Endothelial cell of umbilical vein (primary cell): Measurements from ENCODE around the gene OR8J1. TPM values are rescaled to one million over a fixed set of nuclear protein-coding genes. Genes with fewer than 3 reads are reported as not detected.

Source experiments
- BruUV-seq: library from RNA; stranded (reverse); fragments of 400-500 nt; replicated peaks from 2 replicates; lab custom pipeline; 2021; lab: Mats Ljungman, UMichigan
- CTCF ChIA-PET: fragments of 300-600, 350-600 bp; sonication (Branson Sonifier 250); formaldehyde crosslinking; loops from one replicate; lab custom pipeline; 2021; ENCODE audit warnings: antibody characterized with exemption, inconsistent platforms; lab: Charles Lee
- POLR2A ChIA-PET: fragments of 300-600, 350-600 bp; sonication (Branson Sonifier 250); formaldehyde crosslinking; loops from one replicate; lab custom pipeline; 2021; ENCODE audit warnings: antibody characterized with exemption, inconsistent platforms; lab: Charles Lee
- DNase-seq: peaks from one replicate; pipeline ENCODE4 v3.0.0-alpha.2; 2011; ENCODE audit warnings: low read depth, low spot score
- FAIRE-seq: peaks from 2 replicates; lab custom pipeline; 2011; peaks lifted over from hg19 to GRCh38; lab: Jason Lieb, UNC
- H2AFZ ChIP-seq: 2 replicates; pipeline ENCODE4 v1.6.0; 2012; ENCODE audit warnings: low read depth, low read length, control low read depth, inconsistent platforms
- H3K27ac ChIP-seq: 2 replicates; pipeline ENCODE4 v1.5.1; 2011; ENCODE audit warnings: low read depth, mild to moderate bottlenecking, control low read depth, low read length, moderate library complexity; ENCODE audit not compliant: insufficient read depth
- H3K27me3 ChIP-seq, 2 experiments: 2 replicates each; pipeline versions ENCODE4 v1.6.0 to v1.6.1; 2011; ENCODE audit warnings: low read length in 2 of 2, mixed read lengths in 1 of 2; ENCODE audit not compliant: control insufficient read depth in 2 of 2, insufficient read depth in 2 of 2
- H3K36me3 ChIP-seq, 2 experiments: 2 replicates in 1 of 2; 3 replicates in 1 of 2; pipeline ENCODE4 v1.5.1; 2011; ENCODE audit warnings: low read length in 2 of 2, mild to moderate bottlenecking in 1 of 2, moderate library complexity in 1 of 2; ENCODE audit not compliant: control insufficient read depth in 2 of 2, insufficient read depth in 2 of 2; ENCODE audit errors: extremely low read depth in 1 of 2
- H3K4me1 ChIP-seq: 3 replicates; pipeline ENCODE4 v1.5.1; 2011; ENCODE audit warnings: mild to moderate bottlenecking, low read length; ENCODE audit not compliant: control insufficient read depth, insufficient read depth; ENCODE audit errors: extremely low read depth
- H3K4me2 ChIP-seq: 2 replicates; pipeline ENCODE4 v1.6.1; 2011; ENCODE audit warnings: low read length, control low read depth, mixed read lengths; ENCODE audit not compliant: insufficient read depth
- H3K4me3 ChIP-seq, 3 experiments: fragments of 200-600 bp in 1 of 3; sonication (generic), shearing (Covaris generic) in 1 of 3; replicated peaks in 1 of 3; 2 replicates each; pipeline ENCODE4 v1.5.1; 2011 to 2016; ENCODE audit warnings: control low read depth in 3 of 3, low read length in 3 of 3, mild to moderate bottlenecking in 2 of 3, inconsistent platforms in 1 of 3, low read depth in 1 of 3, moderate library complexity in 1 of 3; ENCODE audit not compliant: insufficient read depth in 1 of 3
- H3K79me2 ChIP-seq: 2 replicates; pipeline ENCODE4 v1.6.0; 2012; ENCODE audit warnings: low read length, inconsistent platforms; ENCODE audit not compliant: control insufficient read depth, insufficient read depth
- H3K9ac ChIP-seq: replicated peaks from 2 replicates; pipeline ENCODE3; 2011; ENCODE audit warnings: low read length, control low read depth; ENCODE audit not compliant: insufficient read depth; ENCODE audit errors: extremely low read depth
- H3K9me1 ChIP-seq: replicated peaks from 3 replicates; pipeline ENCODE4 v1.6.0; 2011; ENCODE audit warnings: mild to moderate bottlenecking, low read length; ENCODE audit not compliant: control insufficient read depth, insufficient read depth; ENCODE audit errors: extremely low read depth
- H3K9me3 ChIP-seq: replicated peaks from 2 replicates; pipeline ENCODE4 v1.5.1; 2012; ENCODE audit warnings: low read length, inconsistent platforms; ENCODE audit not compliant: control insufficient read depth, insufficient read depth
- H4K20me1 ChIP-seq: replicated peaks from 2 replicates; pipeline ENCODE3; 2011; ENCODE audit warnings: mild to moderate bottlenecking, low read length; ENCODE audit not compliant: control insufficient read depth, insufficient read depth; ENCODE audit errors: extremely low read depth
- CTCF ChIP-seq, 2 donors: IDR thresholded peaks; 1 replicate in 1 of 2; 2 replicates in 1 of 2; pipeline ENCODE4 v1.5.1; 2011; ENCODE audit warnings: low read length in 2 of 2, mild to moderate bottlenecking in 2 of 2, moderate library complexity in 2 of 2, control low read depth in 1 of 2, inconsistent platforms in 1 of 2, low read depth in 1 of 2; ENCODE audit not compliant: insufficient read depth in 1 of 2; ENCODE audit errors: extremely low read depth in 1 of 2
- EZH2 ChIP-seq: IDR thresholded peaks from 2 replicates; pipeline ENCODE4 v1.6.1; 2012; ENCODE audit warnings: borderline replicate concordance, low read depth, mild to moderate bottlenecking, moderate library complexity, low read length, inconsistent platforms; ENCODE audit not compliant: severe bottlenecking
- FOS ChIP-seq: IDR thresholded peaks from 2 replicates; pipeline ENCODE4 v1.6.1; 2011; ENCODE audit warnings: mild to moderate bottlenecking, low read length, moderate library complexity, borderline replicate concordance; ENCODE audit not compliant: insufficient read depth
- GATA2 ChIP-seq: IDR thresholded peaks from 2 replicates; pipeline ENCODE4 v1.7.0; 2011; ENCODE audit warnings: low read depth, mild to moderate bottlenecking, moderate library complexity, mixed read lengths, low read length; ENCODE audit not compliant: insufficient read length, insufficient read depth
- JUN ChIP-seq: IDR thresholded peaks from 2 replicates; pipeline ENCODE4 v1.6.1; 2011; ENCODE audit warnings: borderline replicate concordance, low read depth; ENCODE audit not compliant: insufficient read length, insufficient read depth
- MAX ChIP-seq: IDR thresholded peaks from 2 replicates; pipeline ENCODE4 v1.6.1; 2011; ENCODE audit not compliant: insufficient read depth, insufficient read length
- MYC ChIP-seq: IDR thresholded peaks from one replicate; pipeline ENCODE4 v1.6.1; 2011; ENCODE audit warnings: mild to moderate bottlenecking, low read depth, low read length
- POLR2A ChIP-seq: IDR thresholded peaks from 2 replicates; pipeline ENCODE4 v1.6.1; 2012; ENCODE audit warnings: low read depth, mild to moderate bottlenecking, control low read depth, low read length
- POLR2AphosphoS5 ChIP-seq: IDR thresholded peaks from 2 replicates; pipeline ENCODE4 v1.6.1; 2012; ENCODE audit warnings: low read depth, mild to moderate bottlenecking, control low read depth, low read length, moderate library complexity; ENCODE audit not compliant: insufficient read depth
- dilution Hi-C: fragments of 300-500 bp; cut with MboI; formaldehyde crosslinking; loops from one replicate; pipeline ENCODE4 v1.15.0; 2019; ENCODE audit warnings: low sequenced_read_pairs; ENCODE audit not compliant: extremely low pct_ligation_motif_present
- intact Hi-C: fragments of 100-400 bp; cut with micrococcal nuclease; formaldehyde crosslinking; loops from one replicate; pipeline ENCODE4 v1.10.0; 2022
- polyA plus RNA-seq, 4 experiments: library from polyadenylated mRNA; depleted of rRNA in 3 of 4; stranded (reverse) in 3 of 4; unstranded in 1 of 4; fragments of >200 nt; gene quantifications; 2 replicates each; pipeline versions ENCODE4 v1.2.1 to v1.2.3, GENCODE V29; 2011 to 2012; ENCODE audit warnings: missing spikeins in 1 of 4
- total RNA-seq: library from RNA; stranded (reverse); gene quantifications from 2 replicates; pipeline ENCODE4 v1.2.3, GENCODE V29; 2021

OR8J1 gene
- total and polyA plus RNA-seq, 2 donors (not counting 3 experiments of a cell fraction or from before 2014, with no cell fraction given), result not detected

- H3K9me3 ChIP-seq, result peaks cover 3% of the 10 kb centered on the region
- ChIA-PET CTCF (no interaction called here), POLR2A (no interaction called here)
- H3K9ac ChIP-seq, result no peak within 1 kb of the TSS
- H2AFZ ChIP-seq, result no peak within 1 kb of the TSS
- intact Hi-C loops (no loop called here), dilution Hi-C loops (no loop called here)
- H3K4me1 ChIP-seq, result no peaks in the 10 kb centered on the region
- no peak within 1 kb of the TSS for H3K27ac ChIP-seq
- TF ChIP-seq MAX, result no peak
- no peak for TF ChIP-seq EZH2
- no peak for TF ChIP-seq POLR2AphosphoS5
- TF ChIP-seq POLR2A, result no peak
- TF ChIP-seq FOS, result no peak
- no peak for TF ChIP-seq MYC
- no peak for TF ChIP-seq CTCF (IDR thresholded peaks at IDR 0.05; ENCODE audit: extremely low read depth in 1 of 2, insufficient read depth in 1 of 2, low read depth in 1 of 2, low read length in 2 of 2)
- no peak for TF ChIP-seq GATA2
- TF ChIP-seq JUN, result no peak
- H4K20me1 ChIP-seq, result no peaks in the 10 kb centered on the region
- no peak for DNase-seq
- H3K36me3 ChIP-seq, result no peaks in the 10 kb centered on the region
- H3K79me2 ChIP-seq, result no peaks in the 10 kb centered on the region
- no peaks in the 10 kb centered on the region for H3K9me1 ChIP-seq
- no peak within 1 kb of the TSS for H3K4me2 ChIP-seq
- H3K27me3 ChIP-seq, result no peaks in the 10 kb centered on the region
- no peak within 1 kb of the TSS for H3K4me3 ChIP-seq
- no TSS peak for BruUV-seq
- no peak for FAIRE-seq
These were observed 39.2 kb upstream of the OR8J1 start, which contains the start of gene OR8K3 for GRCh38 chr11:56314844-56315243. TSS of gene OR8K3 (plus strand) at chr11:56315144. CDS start at chr11:56318307, 3,163 bp downstream.
